A549 treated with CORT108297 at 1 μM for 4 hours (cell line): ENCODE results near the gene FAM78A. TPM values are rescaled to one million over a fixed set of nuclear protein-coding genes. Genes with fewer than 3 reads are reported as not detected.

Experiments
- total RNA-seq: library from RNA; stranded (reverse); fragments of 200-300 nt; extraction: Qiagen RNA extraction; gene quantifications from 5 replicates; pipeline ENCODE4 v1.2.3, GENCODE V29; 2022

FAM78A gene, protein sequence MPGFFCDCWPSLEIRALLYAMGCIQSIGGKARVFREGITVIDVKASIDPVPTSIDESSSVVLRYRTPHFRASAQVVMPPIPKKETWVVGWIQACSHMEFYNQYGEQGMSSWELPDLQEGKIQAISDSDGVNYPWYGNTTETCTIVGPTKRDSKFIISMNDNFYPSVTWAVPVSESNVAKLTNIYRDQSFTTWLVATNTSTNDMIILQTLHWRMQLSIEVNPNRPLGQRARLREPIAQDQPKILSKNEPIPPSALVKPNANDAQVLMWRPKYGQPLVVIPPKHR
- 0.32 to 0.69 TPM (median 0.42 TPM) in 5 replicates for total RNA-seq

DNA sequence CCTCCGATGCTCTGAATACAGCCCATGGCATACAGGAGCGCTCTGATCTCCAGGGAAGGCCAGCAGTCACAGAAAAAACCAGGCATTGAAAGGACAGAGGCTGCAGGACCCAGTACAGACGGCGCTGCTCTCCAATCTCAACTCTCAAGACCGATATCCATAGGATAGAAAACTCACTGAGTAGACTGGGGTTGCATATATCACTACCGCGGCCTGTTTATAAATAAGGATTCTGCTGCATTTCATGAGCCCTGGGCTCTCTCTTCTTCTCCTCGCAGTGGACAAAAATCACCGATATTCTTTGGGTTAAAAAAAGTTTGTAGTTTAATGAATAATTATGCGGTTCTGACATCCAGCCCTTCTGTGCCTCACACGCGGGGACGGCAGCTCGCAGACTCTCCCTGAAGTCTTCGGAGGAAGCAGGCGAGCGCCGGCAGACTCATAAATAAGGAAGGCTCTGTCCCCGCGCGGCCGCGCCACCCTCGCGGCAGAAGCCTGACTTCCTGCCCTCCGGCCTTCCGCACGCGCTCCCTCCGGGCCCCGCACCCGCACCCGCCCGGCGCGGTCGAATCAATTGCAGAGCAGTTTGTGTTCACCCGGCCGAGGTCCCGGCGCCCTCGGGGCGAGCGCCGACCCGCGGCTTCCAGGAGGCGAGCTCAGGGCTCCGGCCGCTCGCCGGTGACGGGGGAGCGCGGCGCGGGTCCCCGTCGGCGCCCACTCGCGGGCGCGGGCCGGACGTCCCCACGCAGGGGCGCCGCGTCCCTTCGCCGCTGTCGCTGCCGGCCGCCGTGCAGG lies at the start of gene FAM78A:
Gene FAM78A, minus strand, starts transcription at position 417 of the 795 bp plus-strand sequence. Its CDS starts 331 bp downstream, at position 86.

DNA sequence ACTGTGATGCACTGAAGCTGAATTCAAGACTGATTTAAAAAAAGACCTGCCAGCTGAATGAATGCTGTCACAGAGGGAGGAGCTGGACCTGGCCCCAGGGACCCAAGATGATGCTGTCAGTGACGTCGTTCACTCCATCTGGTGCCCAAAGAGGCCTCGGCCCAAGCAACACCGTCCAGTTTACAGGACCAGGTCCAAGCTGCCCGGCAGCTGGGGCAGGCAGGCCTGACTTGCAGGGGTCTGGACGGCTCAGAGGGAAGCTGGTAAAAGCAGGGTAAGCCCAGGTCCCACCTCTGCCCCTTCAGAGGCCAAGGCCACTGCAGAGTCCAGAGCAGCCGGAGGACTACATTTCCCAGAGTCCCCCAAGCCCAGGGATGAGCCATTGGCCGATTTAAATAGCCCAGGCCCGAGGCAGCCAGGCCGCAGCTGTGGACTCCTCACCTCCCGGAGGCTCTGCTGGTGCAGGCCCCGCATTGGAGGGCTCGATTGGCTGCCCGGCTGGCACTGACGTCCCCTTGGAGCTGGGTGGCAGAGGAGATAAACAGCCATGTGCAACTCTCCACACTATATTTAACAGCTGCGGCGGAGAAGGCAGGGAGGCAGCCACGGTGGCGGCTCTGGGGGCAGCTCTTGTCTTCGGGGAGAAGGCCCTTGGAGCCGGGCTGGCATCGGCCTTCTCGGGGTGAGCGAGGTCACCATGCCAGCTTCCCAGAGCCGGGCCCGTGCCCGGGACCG lies 13.2 kb upstream of the FAM78A start, which contains the start of gene PLPP7:
Gene PLPP7, plus strand, starts transcription at position 423 of the 735 bp plus-strand sequence. Its CDS starts 275 bp downstream, at position 698.

Other genes with a start within 250 kb of the FAM78A start
- gene AIF1L, start 180.0 kb downstream of the FAM78A start, total RNA-seq, result 1.4 to 1.6 TPM (median 1.5 TPM) in 5 replicates
- 23.3 to 28.0 TPM (median 25.2 TPM) in 5 replicates for gene NUP214, start 150.9 kb downstream of the FAM78A start, total RNA-seq
- 0.07 to 0.08 TPM in 2 of 5 replicates, not detected in the others for gene PLPP7, start 13.2 kb upstream of the FAM78A start, total RNA-seq
- 50.9 to 75.5 TPM (median 73.2 TPM) in 5 replicates for gene PRRC2B, start 117.6 kb upstream of the FAM78A start, total RNA-seq
- gene POMT1, start 226.4 kb upstream of the FAM78A start, total RNA-seq, result 14.4 to 19.3 TPM (median 16.8 TPM) in 5 replicates